ENCODE data around the gene ZNF74.
"Not testable (repeated sequence)": the region's sequence is repeated elsewhere in the genome, so short reads cannot be mapped to it uniquely, and the experiment has no call there.

Gene ZNF74

DNA sequence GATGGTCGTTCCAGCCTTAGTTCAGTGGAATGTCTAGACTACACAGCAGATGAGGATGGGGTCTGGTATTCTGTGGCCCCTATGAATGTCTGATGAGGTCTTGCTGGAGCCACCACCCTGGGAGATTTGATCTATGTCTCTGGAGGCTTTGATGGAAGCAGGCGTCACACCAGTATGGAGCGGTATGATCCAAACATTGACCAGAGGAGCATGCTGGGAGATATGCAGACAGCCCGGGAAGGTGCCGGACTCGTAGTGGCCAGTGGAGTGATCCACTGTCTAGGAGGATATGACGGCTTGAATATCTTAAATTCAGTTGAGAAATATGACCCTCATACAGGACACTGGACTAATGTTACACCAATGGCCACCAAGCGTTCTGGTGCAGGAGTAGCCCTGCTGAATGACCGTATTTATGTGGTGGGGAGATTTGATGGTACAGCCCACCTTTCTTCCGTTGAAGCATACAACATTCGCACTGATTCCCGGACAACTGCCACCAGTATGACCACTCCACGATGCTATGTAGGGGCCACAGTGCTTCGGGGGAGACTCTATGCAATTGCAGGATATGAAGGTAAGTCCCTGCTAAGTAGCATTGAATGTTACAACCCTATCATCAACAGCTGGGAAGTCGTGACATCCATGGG, 57.3 kb downstream of the ZNF74 start:
- DNase-seq, result not testable (repeated sequence)

DNA sequence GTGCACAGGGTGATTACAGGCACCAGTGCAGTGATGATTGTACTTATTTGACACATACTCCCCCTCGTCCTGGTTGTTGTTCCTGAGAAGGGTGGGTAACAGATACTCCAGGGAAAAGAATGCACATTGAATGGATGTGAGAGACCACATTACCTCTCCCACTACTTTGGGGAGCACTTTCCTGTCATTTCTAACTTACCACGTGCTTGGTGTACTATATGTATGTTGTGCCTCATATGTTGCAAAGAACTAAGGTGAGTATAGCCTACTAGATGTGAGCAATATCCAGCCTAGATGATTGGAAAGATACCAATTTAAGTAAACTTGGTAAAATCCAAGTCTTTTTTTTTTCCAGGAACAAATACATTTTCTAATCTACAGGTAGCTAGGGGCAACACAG, 58.0 kb downstream of the ZNF74 start:
- DNase-seq, result no peak

DNA sequence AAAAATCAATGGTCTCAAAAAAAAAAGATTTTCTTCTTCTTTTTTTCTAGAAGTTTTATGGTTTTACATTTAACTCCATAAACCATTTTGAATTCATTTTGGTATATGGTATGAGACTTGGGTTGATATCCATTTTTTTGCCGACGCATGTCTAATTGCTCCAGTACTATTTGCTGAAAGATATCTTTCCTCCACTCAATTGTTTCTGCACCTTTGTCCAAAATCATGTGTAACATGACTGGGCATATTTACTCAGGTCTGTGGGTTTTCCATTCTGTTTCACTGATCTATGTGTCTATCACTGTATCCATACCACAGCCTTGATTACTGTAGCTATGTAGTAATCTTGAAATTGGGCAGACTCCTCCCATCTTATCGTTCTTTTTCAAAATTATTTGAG, 59.3 kb downstream of the ZNF74 start:
- DNase-seq, result no peak

DNA sequence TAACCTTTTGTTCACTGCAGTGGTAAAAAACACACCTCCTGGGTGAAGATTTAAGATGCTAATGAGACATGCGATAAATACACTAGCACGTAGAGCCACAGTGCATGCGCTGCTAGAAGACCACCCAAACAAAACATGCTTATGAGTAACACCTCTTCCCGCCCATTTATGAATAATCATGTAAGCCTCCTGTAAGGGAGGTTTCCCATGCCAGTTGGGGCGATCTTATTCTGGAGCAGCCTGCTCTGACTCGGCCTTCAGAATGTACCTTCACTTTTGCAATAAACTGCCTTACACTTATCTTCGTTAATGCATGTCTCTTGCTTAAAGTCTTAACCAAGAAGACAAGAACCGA, 61.7 kb downstream of the ZNF74 start:
- no peak for DNase-seq

DNA sequence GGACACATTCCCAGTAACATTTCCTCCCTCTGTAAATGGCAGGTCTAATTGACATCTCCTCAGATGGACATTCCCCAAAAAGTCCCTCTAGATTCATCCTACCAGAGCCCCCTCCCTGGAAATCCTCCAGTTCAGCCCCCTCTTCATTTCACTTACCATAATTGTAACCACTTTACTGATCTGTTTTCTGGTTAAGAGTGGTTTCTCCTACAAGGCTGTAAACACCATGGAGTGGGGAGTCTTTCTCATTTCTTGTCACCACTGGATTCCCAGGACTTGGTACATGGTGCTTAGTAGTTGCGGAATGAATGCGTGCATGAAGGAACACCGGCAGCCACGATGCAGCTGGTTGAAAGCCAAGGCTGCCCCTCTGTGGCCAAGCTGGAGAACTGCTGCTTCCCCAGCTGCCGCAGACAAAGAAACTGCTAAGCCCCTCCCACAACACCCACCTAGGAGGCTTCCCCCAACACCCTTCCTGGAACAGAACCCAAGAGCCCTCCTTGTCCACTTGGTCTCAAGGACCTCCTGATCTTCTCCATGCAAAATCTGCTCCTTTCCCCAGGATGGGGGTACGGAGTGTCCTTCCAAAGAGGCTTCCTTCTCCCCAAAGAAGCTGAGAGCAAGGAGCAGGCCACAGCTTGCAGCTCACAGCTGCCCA, 62.2 kb downstream of the ZNF74 start:
- peak; percentile 83 to 84 for DNase-seq

DNA sequence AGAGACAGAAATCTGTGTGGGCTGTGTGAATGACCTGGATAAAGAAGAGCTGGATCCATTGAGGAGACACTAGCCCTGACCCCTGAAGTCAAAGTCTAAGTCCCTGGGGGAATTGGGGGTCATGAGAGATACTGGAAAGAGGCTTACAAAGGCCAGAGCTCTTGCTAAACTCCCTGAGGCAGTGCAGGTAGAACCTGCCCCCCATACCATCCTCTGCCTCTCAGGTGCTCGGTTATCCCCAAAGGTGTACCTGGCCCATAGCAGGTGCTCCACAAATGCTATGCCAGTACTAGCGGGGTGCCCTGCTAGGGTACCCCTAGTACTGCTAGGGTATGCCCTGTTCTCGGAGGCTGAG, 62.7 kb downstream of the ZNF74 start:
- DNase-seq, result no peak

DNA sequence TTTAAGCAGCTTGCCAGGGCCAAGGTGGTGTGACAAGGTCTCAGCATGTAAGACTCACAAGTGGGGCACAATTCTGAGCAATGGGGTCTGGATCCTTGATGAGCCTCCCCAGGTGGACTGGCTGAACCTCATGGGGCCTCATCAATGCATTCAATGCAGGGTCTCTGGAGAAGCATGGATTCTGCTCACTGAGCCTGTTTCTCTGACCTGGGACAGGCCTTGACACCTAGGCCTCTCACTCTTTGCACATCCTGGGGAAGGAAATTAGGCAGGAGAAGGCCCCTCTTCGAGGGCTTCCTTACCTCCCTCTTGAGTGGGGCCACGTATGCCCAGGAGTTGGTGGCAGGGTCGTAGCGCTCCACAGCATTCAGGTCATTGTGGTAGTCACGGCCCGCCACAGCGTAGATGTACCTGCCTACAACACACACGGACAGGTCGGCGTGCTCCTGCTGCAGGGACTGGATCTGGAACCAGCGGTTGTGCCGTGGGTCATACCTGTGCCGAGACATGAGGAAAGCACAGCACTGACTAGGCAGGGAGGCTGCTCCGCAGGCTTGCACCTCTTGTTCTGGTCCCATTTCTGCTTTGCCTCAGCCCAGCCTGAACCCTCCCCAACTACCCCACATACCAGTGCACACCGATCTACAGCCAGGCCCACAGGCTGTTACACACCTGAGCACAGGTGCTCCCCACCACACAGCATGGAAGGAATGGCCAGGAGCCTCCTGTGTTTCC, 63.7 kb downstream of the ZNF74 start:
- DNase-seq, result no peak

Measured in CD4-positive, alpha-beta T cell treated with Interleukin-4 for 1 hour (primary cell).